SK-N-SH treated with all-trans-retinoic acid at 6 μM for 48 hours (cell line): Measurements from ENCODE around the gene EEF2.

Experiments used
- CSRNP3 ChIP-seq: fragments of 250-450 bp; sonication (Bioruptor Pico); IDR thresholded peaks from 2 replicates; pipeline ENCODE4 v1.5.1; 2021; ENCODE audit warnings: mild to moderate bottlenecking, moderate library complexity
- ISL1 ChIP-seq: fragments of 250-450 bp; sonication (Bioruptor Pico); IDR thresholded peaks from 2 replicates; pipeline ENCODE4 v2.1.2; 2022; ENCODE audit warnings: mild to moderate bottlenecking, moderate library complexity
- SNAI2 ChIP-seq: fragments of 250-450 bp; sonication (Bioruptor Pico); IDR thresholded peaks from 2 replicates; pipeline ENCODE4 v1.5.0; 2020; ENCODE audit warnings: mild to moderate bottlenecking, moderate library complexity

- no peak for TF ChIP-seq CSRNP3 (CRISPR knock-in tag)
- TF ChIP-seq SNAI2 (CRISPR knock-in tag) = no peak
- no peak for TF ChIP-seq ISL1 (CRISPR knock-in tag)
Observed at GRCh38 chr19:4028334-4029246, 43.3 kb upstream of the EEF2 start.
